Measurements from ENCODE around the gene VPS33B.

DNA sequence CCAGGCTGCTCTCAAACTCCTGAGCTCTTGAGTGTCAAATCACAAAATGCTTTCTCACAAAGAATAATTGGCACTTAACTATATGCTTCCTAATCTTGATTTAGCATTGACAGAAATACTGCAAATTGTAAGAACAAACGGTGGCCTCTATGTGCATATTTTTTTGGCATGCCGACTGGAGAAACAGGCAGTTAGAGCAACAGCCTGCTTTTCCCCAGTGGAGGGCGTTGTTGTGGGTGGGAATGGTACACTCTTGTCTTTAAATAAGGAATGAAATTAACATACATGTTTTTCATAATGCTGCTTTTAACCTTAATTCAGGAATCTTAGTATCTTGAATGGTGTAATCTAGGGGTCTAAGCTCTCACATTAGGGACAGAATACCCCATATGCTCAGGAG lies 46.6 kb upstream of the VPS33B start:
- TF ChIP-seq, protein P1, sequence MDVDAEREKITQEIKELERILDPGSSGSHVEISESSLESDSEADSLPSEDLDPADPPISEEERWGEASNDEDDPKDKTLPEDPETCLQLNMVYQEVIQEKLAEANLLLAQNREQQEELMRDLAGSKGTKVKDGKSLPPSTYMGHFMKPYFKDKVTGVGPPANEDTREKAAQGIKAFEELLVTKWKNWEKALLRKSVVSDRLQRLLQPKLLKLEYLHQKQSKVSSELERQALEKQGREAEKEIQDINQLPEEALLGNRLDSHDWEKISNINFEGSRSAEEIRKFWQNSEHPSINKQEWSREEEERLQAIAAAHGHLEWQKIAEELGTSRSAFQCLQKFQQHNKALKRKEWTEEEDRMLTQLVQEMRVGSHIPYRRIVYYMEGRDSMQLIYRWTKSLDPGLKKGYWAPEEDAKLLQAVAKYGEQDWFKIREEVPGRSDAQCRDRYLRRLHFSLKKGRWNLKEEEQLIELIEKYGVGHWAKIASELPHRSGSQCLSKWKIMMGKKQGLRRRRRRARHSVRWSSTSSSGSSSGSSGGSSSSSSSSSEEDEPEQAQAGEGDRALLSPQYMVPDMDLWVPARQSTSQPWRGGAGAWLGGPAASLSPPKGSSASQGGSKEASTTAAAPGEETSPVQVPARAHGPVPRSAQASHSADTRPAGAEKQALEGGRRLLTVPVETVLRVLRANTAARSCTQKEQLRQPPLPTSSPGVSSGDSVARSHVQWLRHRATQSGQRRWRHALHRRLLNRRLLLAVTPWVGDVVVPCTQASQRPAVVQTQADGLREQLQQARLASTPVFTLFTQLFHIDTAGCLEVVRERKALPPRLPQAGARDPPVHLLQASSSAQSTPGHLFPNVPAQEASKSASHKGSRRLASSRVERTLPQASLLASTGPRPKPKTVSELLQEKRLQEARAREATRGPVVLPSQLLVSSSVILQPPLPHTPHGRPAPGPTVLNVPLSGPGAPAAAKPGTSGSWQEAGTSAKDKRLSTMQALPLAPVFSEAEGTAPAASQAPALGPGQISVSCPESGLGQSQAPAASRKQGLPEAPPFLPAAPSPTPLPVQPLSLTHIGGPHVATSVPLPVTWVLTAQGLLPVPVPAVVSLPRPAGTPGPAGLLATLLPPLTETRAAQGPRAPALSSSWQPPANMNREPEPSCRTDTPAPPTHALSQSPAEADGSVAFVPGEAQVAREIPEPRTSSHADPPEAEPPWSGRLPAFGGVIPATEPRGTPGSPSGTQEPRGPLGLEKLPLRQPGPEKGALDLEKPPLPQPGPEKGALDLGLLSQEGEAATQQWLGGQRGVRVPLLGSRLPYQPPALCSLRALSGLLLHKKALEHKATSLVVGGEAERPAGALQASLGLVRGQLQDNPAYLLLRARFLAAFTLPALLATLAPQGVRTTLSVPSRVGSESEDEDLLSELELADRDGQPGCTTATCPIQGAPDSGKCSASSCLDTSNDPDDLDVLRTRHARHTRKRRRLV (CRISPR knock-in tag; IDR thresholded peaks at IDR 0.05): no peak
- TF ChIP-seq SUZ12 (IDR thresholded peaks at IDR 0.05; ENCODE audit: low read depth, low read length): no peak
- TF ChIP-seq PHF8 (CRISPR knock-in tag; IDR thresholded peaks at IDR 0.05): no peak
- no peak for TF ChIP-seq HOXA3 (CRISPR knock-in tag; IDR thresholded peaks at IDR 0.05)
- no peak for TF ChIP-seq ZNF678 (CRISPR knock-in tag; IDR thresholded peaks at IDR 0.05)
- no peak for TF ChIP-seq ZKSCAN1 (IDR thresholded peaks at IDR 0.05; ENCODE audit: low read length)
- no peak for TF ChIP-seq SP1 (IDR thresholded peaks at IDR 0.05)
- no peak for TF ChIP-seq SP1 (CRISPR knock-in tag; IDR thresholded peaks at IDR 0.05)
- TF ChIP-seq, protein P2, sequence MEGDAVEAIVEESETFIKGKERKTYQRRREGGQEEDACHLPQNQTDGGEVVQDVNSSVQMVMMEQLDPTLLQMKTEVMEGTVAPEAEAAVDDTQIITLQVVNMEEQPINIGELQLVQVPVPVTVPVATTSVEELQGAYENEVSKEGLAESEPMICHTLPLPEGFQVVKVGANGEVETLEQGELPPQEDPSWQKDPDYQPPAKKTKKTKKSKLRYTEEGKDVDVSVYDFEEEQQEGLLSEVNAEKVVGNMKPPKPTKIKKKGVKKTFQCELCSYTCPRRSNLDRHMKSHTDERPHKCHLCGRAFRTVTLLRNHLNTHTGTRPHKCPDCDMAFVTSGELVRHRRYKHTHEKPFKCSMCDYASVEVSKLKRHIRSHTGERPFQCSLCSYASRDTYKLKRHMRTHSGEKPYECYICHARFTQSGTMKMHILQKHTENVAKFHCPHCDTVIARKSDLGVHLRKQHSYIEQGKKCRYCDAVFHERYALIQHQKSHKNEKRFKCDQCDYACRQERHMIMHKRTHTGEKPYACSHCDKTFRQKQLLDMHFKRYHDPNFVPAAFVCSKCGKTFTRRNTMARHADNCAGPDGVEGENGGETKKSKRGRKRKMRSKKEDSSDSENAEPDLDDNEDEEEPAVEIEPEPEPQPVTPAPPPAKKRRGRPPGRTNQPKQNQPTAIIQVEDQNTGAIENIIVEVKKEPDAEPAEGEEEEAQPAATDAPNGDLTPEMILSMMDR (CRISPR knock-in tag; IDR thresholded peaks at IDR 0.05): no peak
- no peak for TF ChIP-seq CEBPG (CRISPR knock-in tag; IDR thresholded peaks at IDR 0.05)
- TF ChIP-seq EZH2 (conservative IDR thresholded peaks at IDR 0.05; ENCODE audit: low read depth, low read length): no peak
- TF ChIP-seq CHD4 (IDR thresholded peaks at IDR 0.05; ENCODE audit: borderline replicate concordance, low read length): no peak
- TF ChIP-seq HDAC2 (CRISPR knock-in tag; IDR thresholded peaks at IDR 0.05): no peak
- TF ChIP-seq SRY (CRISPR knock-in tag; IDR thresholded peaks at IDR 0.05): no peak
